GM12878 (cell line): Measurements from ENCODE around the gene CERCAM. TPM values are rescaled to one million over a fixed set of nuclear protein-coding genes. Genes with fewer than 3 reads are reported as not detected.

Experiments used
- ATAC-seq: fragments of 200-7000 bp; cut with Tn5 transposase; 3 replicates; pipeline ENCODE4 v1.9.1; 2020; ENCODE audit warnings: mild to moderate bottlenecking, moderate library complexity
- BruUV-seq: library from RNA; stranded (reverse); fragments of 400-500 nt; replicated peaks from 2 replicates; lab custom pipeline; 2021; lab: Mats Ljungman, UMichigan
- CTCF ChIA-PET: fragments of 300-600 bp; sonication (Branson Sonifier 250); formaldehyde crosslinking; extraction: SDS; loops from one replicate; lab custom pipeline; 2021; ENCODE audit warnings: inconsistent platforms; lab: Yijun Ruan, JAX
- POLR2A ChIA-PET: fragments of 350-600 bp; formaldehyde crosslinking; extraction: SDS; loops from one replicate; lab custom pipeline; 2021; ENCODE audit warnings: inconsistent platforms; lab: Charles Lee
- RAD21 ChIA-PET: fragments of 300-600 bp; sonication (Branson Sonifier 250); formaldehyde crosslinking; loops from one replicate; lab custom pipeline; 2023; ENCODE audit warnings: antibody characterized with exemption; ENCODE audit not compliant: unreplicated experiment; lab: Charles Lee
- SMC1A ChIA-PET: fragments of 300-600 bp; sonication (Branson Sonifier 250); formaldehyde crosslinking; loops from one replicate; lab custom pipeline; 2023; ENCODE audit not compliant: unreplicated experiment, uncharacterized antibody; lab: Charles Lee
- DNase-seq: peaks from one replicate; pipeline ENCODE4 v3.0.0-alpha.2; 2011; ENCODE audit warnings: low read depth, low spot score
- FAIRE-seq: peaks from 3 replicates; lab custom pipeline; 2011; peaks lifted over from hg19 to GRCh38; lab: Jason Lieb, UNC
- H2AFZ ChIP-seq: 2 replicates; pipeline ENCODE4 v1.6.0; 2011; ENCODE audit warnings: low read depth, low read length, control low read depth; ENCODE audit not compliant: control insufficient read depth
- H3K27ac ChIP-seq: 2 replicates; pipeline ENCODE4 v1.5.1; 2011; ENCODE audit warnings: control low read depth; ENCODE audit not compliant: control insufficient read depth, insufficient read depth
- H3K27me3 ChIP-seq, 2 experiments: replicated peaks in 1 of 2; 2 replicates each; pipeline versions ENCODE4 v1.6.0 to v1.6.1; 2011; ENCODE audit warnings: low read length in 1 of 2; ENCODE audit not compliant: control insufficient read depth in 2 of 2, insufficient read depth in 2 of 2
- H3K36me3 ChIP-seq, 2 experiments: 2 replicates each; pipeline ENCODE4 v1.5.1; 2011; ENCODE audit warnings: low read length in 1 of 2; ENCODE audit not compliant: control insufficient read depth in 2 of 2, insufficient read depth in 2 of 2
- H3K4me1 ChIP-seq: 2 replicates; pipeline ENCODE4 v1.6.1; 2011; ENCODE audit warnings: mild to moderate bottlenecking, low read length, moderate library complexity, mixed read lengths; ENCODE audit not compliant: control insufficient read depth, insufficient read depth
- H3K4me2 ChIP-seq: 2 replicates; pipeline ENCODE4 v1.6.0; 2011; ENCODE audit warnings: control low read depth; ENCODE audit not compliant: control insufficient read depth, insufficient read depth
- H3K4me3 ChIP-seq: fragments of 200-600 bp; sonication (generic); 2 replicates; pipeline ENCODE4 v1.5.1; 2016
- H3K79me2 ChIP-seq: 2 replicates; pipeline ENCODE4 v1.6.0; 2011; ENCODE audit warnings: low read length; ENCODE audit not compliant: control insufficient read depth, insufficient read depth
- H3K9ac ChIP-seq: 2 replicates; pipeline ENCODE4 v1.8.0; 2011; ENCODE audit warnings: low read length, control low read depth, mixed read lengths; ENCODE audit not compliant: control insufficient read depth, insufficient read depth
- H3K9me3 ChIP-seq: replicated peaks from 3 replicates; pipeline ENCODE4 v1.5.1; 2011; ENCODE audit warnings: mild to moderate bottlenecking, low read length; ENCODE audit not compliant: control insufficient read depth, insufficient read depth
- H4K20me1 ChIP-seq: 2 replicates; pipeline ENCODE4 v1.6.0; 2011; ENCODE audit not compliant: control insufficient read depth, insufficient read depth
- ATF3 ChIP-seq: IDR thresholded peaks from 2 replicates; pipeline ENCODE4 v1.6.1; 2011; ENCODE audit warnings: low read depth, mild to moderate bottlenecking, low read length, moderate library complexity, borderline replicate concordance; ENCODE audit errors: extremely low read depth
- BCLAF1 ChIP-seq: fragments of 450-650 bp; IDR thresholded peaks from 2 replicates; pipeline ENCODE4 v1.6.1; 2017; ENCODE audit warnings: antibody characterized with exemption, mild to moderate bottlenecking, moderate library complexity
- BHLHE40 ChIP-seq, 2 experiments: fragments of 450-650 bp in 1 of 2; IDR thresholded peaks; 2 replicates each; pipeline ENCODE4 v1.6.1; 2011 to 2017; ENCODE audit warnings: low read depth in 2 of 2, borderline replicate concordance in 1 of 2, improper control_type of control experiment in 1 of 2, low read length in 1 of 2, mild to moderate bottlenecking in 1 of 2
- FOXK2 ChIP-seq: fragments of 450-650 bp; IDR thresholded peaks from 2 replicates; pipeline ENCODE4 v1.6.1; 2017; ENCODE audit warnings: mild to moderate bottlenecking, moderate library complexity
- KDM1A ChIP-seq: fragments of 200-600 bp; sonication (generic); IDR thresholded peaks from 2 replicates; pipeline ENCODE4 v1.6.1; 2016; ENCODE audit warnings: borderline replicate concordance
- NFYB ChIP-seq: IDR thresholded peaks from 2 replicates; pipeline ENCODE4 v1.6.1; 2011; ENCODE audit warnings: low read depth, mild to moderate bottlenecking, low read length, improper control_type of control experiment, moderate library complexity; ENCODE audit not compliant: insufficient read depth
- ZNF217 ChIP-seq: fragments of 450-650 bp; IDR thresholded peaks from 2 replicates; pipeline ENCODE4 v1.6.1; 2017; ENCODE audit warnings: antibody characterized with exemption, mild to moderate bottlenecking
- WGBS: methylation state at CpG from one replicate; pipeline ENCODE4 v1.1.6; 2016; ENCODE audit warnings: low lambda C conversion rate; ENCODE audit not compliant: insufficient replicate concordance, insufficient coverage; ENCODE audit errors: missing lambda C conversion rate; 5-methylcytosine and 5-hydroxymethylcytosine counted together
- in situ Hi-C: fragments of 300-500 bp; cut with MboI; formaldehyde crosslinking; loops from 9 replicates; pipeline ENCODE4 v1.14.3; 2018; ENCODE audit warnings: mixed read lengths
- intact Hi-C: fragments of 100-400 bp; cut with micrococcal nuclease; formaldehyde crosslinking; loops from one replicate; pipeline ENCODE4 v1.14.2; 2022; ENCODE audit not compliant: unreplicated experiment
- polyA plus RNA-seq, 11 experiments: library from polyadenylated mRNA; depleted of rRNA in 4 of 11; unstranded in 6 of 11; stranded (reverse) in 5 of 11; fragments of >200 nt; fragmentation: Nextera tagmentation in 4 of 11; fragmentation: Illumina TruSeq in 1 of 11; extraction: Ambion mirVana in 4 of 11; extraction: Trizol in 1 of 11; gene quantifications; 1 replicate in 1 of 11; 2 replicates in 10 of 11; pipeline versions ENCODE4 v1.2.1 to v1.2.3, GENCODE V29; 2011 to 2016; ENCODE audit warnings: inconsistent platforms in 2 of 11, missing spikeins in 2 of 11, low read depth in 1 of 11
- total RNA-seq, 4 experiments: library from RNA; depleted of rRNA in 3 of 4; stranded (reverse); fragments of >200 nt in 3 of 4; fragmentation: Illumina TruSeq in 1 of 4; extraction: Trizol in 1 of 4; gene quantifications; 2 replicates each; pipeline versions ENCODE4 v1.2.1 to v1.2.3, GENCODE V29; 2013 to 2021
- TF ChIP-seq, protein P1 (sequence below): IDR thresholded peaks from 2 replicates; pipeline ENCODE4 v1.6.1; 2011; ENCODE audit warnings: borderline replicate concordance, low read depth, mild to moderate bottlenecking, moderate library complexity, mixed read lengths, low read length; ENCODE audit not compliant: insufficient read depth; ENCODE audit errors: extremely low read length
- TF ChIP-seq, protein P2 (sequence below): fragments of 450-650 bp; IDR thresholded peaks from 2 replicates; pipeline ENCODE4 v1.6.1; 2016; ENCODE audit warnings: mild to moderate bottlenecking
- TF ChIP-seq, protein P3 (sequence below): IDR thresholded peaks from 2 replicates; pipeline ENCODE4 v1.6.1; 2011; ENCODE audit warnings: mild to moderate bottlenecking, low read depth, low read length, moderate library complexity; ENCODE audit not compliant: insufficient replicate concordance

The CERCAM gene
- total and polyA plus RNA-seq, 10 of the 15 experiments (the other 5 are each of a cell fraction or from before 2014, with no cell fraction given): 0.05 to 6.7 (median 0.71) TPM

GRCh38 chr9:128455849-128456612 is 35.4 kb downstream of the CERCAM start, which contains the start of gene ODF2 (continued):
- TF ChIP-seq, protein P1, sequence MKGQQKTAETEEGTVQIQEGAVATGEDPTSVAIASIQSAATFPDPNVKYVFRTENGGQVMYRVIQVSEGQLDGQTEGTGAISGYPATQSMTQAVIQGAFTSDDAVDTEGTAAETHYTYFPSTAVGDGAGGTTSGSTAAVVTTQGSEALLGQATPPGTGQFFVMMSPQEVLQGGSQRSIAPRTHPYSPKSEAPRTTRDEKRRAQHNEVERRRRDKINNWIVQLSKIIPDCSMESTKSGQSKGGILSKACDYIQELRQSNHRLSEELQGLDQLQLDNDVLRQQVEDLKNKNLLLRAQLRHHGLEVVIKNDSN: peak; percentile 49
- peak in 1 of 2 experiments; percentile 48; a peak in 1 of 4 replicates for TF ChIP-seq BHLHE40 (IDR thresholded peaks at IDR 0.05; ENCODE audit: borderline replicate concordance in 1 of 2, low read depth in 2 of 2, low read length in 1 of 2)

DNA sequence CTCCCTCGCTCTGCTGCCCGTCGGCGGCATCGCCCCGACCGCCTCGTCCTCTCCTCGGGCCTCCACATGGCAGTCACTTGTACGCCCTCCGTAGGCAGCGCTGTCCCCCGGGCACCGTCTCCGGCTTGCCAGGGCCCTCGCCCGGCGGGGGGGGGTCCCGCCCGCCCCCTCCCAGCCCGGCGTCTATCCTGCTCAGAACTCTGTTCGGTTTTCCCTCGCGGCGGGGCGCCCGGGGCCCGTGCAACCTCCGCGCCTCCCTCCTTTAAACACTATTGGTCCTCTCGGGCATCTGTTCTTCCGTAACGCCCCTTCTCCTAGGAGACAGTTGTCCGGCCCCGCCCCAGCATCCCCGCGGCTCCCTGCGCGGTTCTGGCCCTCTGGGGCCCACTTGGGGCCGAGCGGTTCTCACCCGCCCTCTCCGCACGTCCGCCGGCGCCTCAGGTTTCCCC is 36.0 kb downstream of the CERCAM start:
- Histone ChIP-seq H3K79me2 (peaks cover 12% of the 10 kb centered on the region), H3K27me3 (no peaks in the 10 kb centered on the region; a peak in 1 of 4 replicates), H3K4me3 (peak overlapping the region; percentile 92), H3K9me3 (no peaks in the 10 kb centered on the region), H3K36me3 (peaks cover 7 to 14% of the 10 kb centered on the region in 2 experiments; a peak in 3 of 4 replicates), H3K4me2 (peak overlapping the region; percentile 56), H4K20me1 (no peaks in the 10 kb centered on the region), H2AFZ (peak overlapping the region; percentile 89), H3K27ac (peak overlapping the region; percentile 76), H3K4me1 (peaks cover 3% of the 10 kb centered on the region; the same call in 1 of the 2 replicates), H3K9ac (peak overlapping the region; percentile 78)
- ChIA-PET POLR2A (no interaction called here), RAD21 (interaction anchor here (0.9 kb wide), 2 partner anchors 36 to 94 kb away, joined by 3 read pairs; partner anchors contain the start of gene CERCAM), SMC1A (no interaction called here), CTCF (interaction anchor here (0.6 kb wide), 2 partner anchors 34 to 94 kb away, joined by 3 read pairs; no protein-coding TSS in a partner anchor)
- DNase-seq (no peak), FAIRE-seq (peak; percentile 64), ATAC-seq (peak; percentile 89)
- intact Hi-C loops (no loop called here), in situ Hi-C loops (no loop called here)
- under 1% methylated on average over 21 of the region's 48 CpGs for WGBS
- BruUV-seq: no TSS peak
- TF ChIP-seq ZNF217 (no peak), KDM1A (no peak), ATF3 (no peak), BHLHE40 (IDR thresholded peaks at IDR 0.05; ENCODE audit: borderline replicate concordance in 1 of 2, low read depth in 2 of 2, low read length in 1 of 2) (peak in 1 of 2 experiments; percentile 59; a peak in 1 of 4 replicates), NFYB (peak; percentile 67), BCLAF1 (no peak), FOXK2 (no peak)
- TF ChIP-seq, protein P2, sequence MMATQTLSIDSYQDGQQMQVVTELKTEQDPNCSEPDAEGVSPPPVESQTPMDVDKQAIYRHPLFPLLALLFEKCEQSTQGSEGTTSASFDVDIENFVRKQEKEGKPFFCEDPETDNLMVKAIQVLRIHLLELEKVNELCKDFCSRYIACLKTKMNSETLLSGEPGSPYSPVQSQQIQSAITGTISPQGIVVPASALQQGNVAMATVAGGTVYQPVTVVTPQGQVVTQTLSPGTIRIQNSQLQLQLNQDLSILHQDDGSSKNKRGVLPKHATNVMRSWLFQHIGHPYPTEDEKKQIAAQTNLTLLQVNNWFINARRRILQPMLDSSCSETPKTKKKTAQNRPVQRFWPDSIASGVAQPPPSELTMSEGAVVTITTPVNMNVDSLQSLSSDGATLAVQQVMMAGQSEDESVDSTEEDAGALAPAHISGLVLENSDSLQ: peak; percentile 93
- TF ChIP-seq, protein P3, sequence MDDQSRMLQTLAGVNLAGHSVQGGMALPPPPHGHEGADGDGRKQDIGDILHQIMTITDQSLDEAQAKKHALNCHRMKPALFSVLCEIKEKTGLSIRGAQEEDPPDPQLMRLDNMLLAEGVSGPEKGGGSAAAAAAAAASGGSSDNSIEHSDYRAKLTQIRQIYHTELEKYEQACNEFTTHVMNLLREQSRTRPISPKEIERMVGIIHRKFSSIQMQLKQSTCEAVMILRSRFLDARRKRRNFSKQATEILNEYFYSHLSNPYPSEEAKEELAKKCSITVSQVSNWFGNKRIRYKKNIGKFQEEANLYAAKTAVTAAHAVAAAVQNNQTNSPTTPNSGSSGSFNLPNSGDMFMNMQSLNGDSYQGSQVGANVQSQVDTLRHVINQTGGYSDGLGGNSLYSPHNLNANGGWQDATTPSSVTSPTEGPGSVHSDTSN: peak; percentile 82
